Measurements from ENCODE around the gene ZFYVE1. TPM values are rescaled to one million over a fixed set of nuclear protein-coding genes. Genes with fewer than 3 reads are reported as not detected.
A peak's percentile ranks its signal among the peaks of the same experiment; 100 is the strongest.

ZFYVE1 gene
- total and polyA plus RNA-seq, 2 of the 13 experiments (the other 11 are each of a cell fraction or from before 2014, with no cell fraction given), result 2.6 to 5.3 TPM

DNA sequence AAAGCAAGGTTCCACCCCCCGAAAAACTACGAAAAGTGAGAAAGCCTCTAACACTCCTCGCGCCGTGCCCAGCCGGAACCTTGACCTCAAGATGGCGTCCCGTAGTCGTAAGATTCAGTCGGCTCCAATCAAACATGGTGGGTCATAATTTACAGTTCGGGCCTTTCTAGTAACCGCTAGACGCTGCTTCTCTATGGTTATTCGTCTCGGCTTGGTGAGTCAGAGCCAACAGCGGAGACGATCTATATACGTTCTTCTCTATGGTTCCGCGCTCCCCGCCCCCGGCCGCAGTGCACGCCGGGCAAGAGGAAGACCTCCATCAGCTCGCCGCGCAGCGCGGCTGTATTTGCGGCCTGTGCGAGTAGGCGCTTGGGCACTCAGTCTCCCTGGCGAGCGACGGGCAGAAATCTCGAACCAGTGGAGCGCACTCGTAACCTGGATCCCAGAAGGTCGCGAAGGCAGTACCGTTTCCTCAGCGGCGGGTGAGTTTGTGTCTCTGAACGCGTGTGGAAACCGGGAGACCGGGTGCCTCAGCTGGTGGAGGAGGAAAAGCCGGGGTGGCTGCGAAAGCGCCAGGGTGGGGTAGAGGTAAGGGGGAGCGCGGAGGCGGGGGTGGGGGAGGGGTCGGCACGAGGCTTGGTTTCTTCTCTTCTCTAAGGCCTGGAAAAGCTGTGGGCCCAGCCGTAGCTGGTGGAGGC is 31.5 kb upstream of the ZFYVE1 start, which contains the start of gene RBM25 (continued):
- TF ChIP-seq, protein P1, sequence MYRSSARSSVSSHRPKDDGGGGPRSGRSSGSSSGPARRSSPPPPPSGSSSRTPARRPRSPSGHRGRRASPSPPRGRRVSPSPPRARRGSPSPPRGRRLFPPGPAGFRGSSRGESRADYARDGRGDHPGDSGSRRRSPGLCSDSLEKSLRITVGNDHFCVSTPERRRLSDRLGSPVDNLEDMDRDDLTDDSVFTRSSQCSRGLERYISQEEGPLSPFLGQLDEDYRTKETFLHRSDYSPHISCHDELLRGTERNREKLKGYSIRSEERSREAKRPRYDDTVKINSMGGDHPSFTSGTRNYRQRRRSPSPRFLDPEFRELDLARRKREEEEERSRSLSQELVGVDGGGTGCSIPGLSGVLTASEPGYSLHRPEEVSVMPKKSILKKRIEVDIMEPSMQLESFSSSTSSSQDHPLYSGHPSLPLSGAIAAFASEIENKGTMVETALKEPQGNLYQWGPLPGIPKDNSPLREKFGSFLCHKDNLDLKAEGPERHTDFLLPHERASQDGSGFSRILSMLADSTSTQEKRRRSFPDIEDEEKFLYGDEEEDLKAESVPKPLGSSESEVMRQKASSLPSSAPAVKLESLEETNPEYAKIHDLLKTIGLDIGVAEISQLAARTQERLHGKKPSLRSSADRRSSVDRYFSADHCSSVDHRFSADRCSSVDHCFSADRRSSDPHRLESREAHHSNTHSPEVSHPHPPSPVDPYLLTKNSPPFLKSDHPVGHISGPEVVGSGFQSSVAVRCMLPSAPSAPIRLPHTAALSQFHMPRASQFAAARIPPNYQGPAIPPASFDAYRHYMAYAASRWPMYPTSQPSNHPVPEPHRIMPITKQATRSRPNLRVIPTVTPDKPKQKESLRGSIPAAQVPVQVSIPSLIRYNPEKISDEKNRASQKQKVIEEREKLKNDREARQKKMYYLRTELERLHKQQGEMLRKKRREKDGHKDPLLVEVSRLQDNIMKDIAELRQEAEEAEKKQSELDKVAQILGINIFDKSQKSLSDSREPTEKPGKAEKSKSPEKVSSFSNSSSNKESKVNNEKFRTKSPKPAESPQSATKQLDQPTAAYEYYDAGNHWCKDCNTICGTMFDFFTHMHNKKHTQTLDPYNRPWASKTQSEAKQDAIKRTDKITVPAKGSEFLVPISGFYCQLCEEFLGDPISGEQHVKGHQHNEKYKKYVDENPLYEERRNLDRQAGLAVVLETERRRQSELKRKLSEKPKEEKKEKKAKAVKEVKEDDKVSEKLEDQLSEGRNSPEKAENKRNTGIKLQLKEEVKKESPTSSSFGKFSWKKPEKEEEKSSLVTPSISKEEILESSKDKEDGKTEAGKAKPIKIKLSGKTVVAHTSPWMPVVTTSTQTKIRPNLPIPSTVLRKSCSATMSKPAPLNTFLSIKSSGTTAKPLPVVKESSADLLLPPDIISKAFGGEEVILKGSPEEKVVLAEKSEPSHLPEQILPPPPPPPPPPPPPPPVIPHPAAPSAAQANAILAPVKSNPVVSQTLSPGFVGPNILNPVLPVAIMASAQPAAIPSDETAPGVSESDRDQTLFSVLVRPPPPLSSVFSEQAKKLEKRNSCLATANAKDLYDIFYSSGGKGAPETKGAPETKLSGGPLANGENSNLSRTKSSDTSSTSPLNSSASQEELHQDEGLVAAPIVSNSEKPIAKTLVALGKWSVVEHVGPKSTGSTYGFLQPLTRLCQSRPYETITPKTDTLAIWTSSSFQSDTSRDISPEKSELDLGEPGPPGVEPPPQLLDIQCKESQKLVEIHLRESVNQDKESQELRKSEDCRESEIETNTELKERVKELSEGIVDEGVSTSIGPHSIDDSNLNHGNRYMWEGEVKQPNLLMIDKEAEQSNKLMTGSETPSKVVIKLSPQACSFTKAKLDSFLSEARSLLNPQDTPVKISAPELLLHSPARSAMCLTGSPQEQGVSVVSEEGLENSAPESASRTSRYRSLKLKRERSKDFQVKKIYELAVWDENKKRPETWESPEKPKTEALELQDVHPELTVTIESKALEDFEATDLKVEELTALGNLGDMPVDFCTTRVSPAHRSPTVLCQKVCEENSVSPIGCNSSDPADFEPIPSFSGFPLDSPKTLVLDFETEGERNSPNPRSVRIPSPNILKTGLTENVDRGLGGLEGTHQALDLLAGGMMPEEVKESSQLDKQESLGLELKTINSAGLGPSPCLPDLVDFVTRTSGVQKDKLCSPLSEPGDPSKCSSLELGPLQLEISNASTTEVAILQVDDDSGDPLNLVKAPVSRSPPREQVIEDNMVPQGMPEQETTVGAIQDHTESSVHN (CRISPR knock-in tag; IDR thresholded peaks at IDR 0.05), result no peak
- peak; percentile 33 to 51; a peak in 3 of 4 replicates for TF ChIP-seq EP300 (IDR thresholded peaks at IDR 0.05; ENCODE audit: low read depth in 2 of 2, low read length in 2 of 2)
- 0 out of 2 replicates have a peak, but pooled peaks have one; percentile 73 for TF ChIP-seq EP300 (CRISPR knock-in tag; IDR thresholded peaks at IDR 0.05; ENCODE audit: borderline replicate concordance)
- peak; percentile 67 for TF ChIP-seq FOXK1 (CRISPR knock-in tag; IDR thresholded peaks at IDR 0.05; ENCODE audit: borderline replicate concordance, low read depth)
- TF ChIP-seq TARDBP (CRISPR knock-in tag; IDR thresholded peaks at IDR 0.05), result peak; percentile 63; the same call in 1 of the 2 replicates
- TF ChIP-seq MEF2D (CRISPR knock-in tag; IDR thresholded peaks at IDR 0.05), result peak; percentile 90
- peak; percentile 96 for TF ChIP-seq POGZ (CRISPR knock-in tag; IDR thresholded peaks at IDR 0.05)
- no peak for TF ChIP-seq ONECUT2 (CRISPR knock-in tag; IDR thresholded peaks at IDR 0.05)
- TF ChIP-seq, protein P2, sequence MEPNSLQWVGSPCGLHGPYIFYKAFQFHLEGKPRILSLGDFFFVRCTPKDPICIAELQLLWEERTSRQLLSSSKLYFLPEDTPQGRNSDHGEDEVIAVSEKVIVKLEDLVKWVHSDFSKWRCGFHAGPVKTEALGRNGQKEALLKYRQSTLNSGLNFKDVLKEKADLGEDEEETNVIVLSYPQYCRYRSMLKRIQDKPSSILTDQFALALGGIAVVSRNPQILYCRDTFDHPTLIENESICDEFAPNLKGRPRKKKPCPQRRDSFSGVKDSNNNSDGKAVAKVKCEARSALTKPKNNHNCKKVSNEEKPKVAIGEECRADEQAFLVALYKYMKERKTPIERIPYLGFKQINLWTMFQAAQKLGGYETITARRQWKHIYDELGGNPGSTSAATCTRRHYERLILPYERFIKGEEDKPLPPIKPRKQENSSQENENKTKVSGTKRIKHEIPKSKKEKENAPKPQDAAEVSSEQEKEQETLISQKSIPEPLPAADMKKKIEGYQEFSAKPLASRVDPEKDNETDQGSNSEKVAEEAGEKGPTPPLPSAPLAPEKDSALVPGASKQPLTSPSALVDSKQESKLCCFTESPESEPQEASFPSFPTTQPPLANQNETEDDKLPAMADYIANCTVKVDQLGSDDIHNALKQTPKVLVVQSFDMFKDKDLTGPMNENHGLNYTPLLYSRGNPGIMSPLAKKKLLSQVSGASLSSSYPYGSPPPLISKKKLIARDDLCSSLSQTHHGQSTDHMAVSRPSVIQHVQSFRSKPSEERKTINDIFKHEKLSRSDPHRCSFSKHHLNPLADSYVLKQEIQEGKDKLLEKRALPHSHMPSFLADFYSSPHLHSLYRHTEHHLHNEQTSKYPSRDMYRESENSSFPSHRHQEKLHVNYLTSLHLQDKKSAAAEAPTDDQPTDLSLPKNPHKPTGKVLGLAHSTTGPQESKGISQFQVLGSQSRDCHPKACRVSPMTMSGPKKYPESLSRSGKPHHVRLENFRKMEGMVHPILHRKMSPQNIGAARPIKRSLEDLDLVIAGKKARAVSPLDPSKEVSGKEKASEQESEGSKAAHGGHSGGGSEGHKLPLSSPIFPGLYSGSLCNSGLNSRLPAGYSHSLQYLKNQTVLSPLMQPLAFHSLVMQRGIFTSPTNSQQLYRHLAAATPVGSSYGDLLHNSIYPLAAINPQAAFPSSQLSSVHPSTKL (CRISPR knock-in tag; IDR thresholded peaks at IDR 0.05), result peak; percentile 59
- peak; percentile 75; the same call in 1 of the 2 replicates for TF ChIP-seq KDM3A (CRISPR knock-in tag; IDR thresholded peaks at IDR 0.05; ENCODE audit: low read depth)
- no peak for TF ChIP-seq JUNB (CRISPR knock-in tag; IDR thresholded peaks at IDR 0.05; ENCODE audit: borderline replicate concordance)
- peak; percentile 97 for TF ChIP-seq SAP130 (CRISPR knock-in tag; IDR thresholded peaks at IDR 0.05; ENCODE audit: low read depth)
- no peak for TF ChIP-seq ZNF614 (CRISPR knock-in tag; IDR thresholded peaks at IDR 0.05; ENCODE audit: borderline replicate concordance)
- TF ChIP-seq ZNF549 (CRISPR knock-in tag; IDR thresholded peaks at IDR 0.05), result no peak
- TF ChIP-seq ZNF75D (CRISPR knock-in tag; IDR thresholded peaks at IDR 0.05; ENCODE audit: borderline replicate concordance), result no peak
- peak; percentile 89; the same call in 1 of the 2 replicates for TF ChIP-seq JUND (CRISPR knock-in tag; IDR thresholded peaks at IDR 0.05)
- TF ChIP-seq ZNF484 (CRISPR knock-in tag; IDR thresholded peaks at IDR 0.05; ENCODE audit: borderline replicate concordance, low read depth), result no peak

Measured in HepG2 (cell line).